Neuronal stem cell (in vitro differentiated cells): Measurements from ENCODE around the gene ARF1.
A peak's percentile ranks its signal among the peaks of the same experiment; 100 is the strongest.

Source experiments
- DNase-seq: peaks from one replicate; pipeline ENCODE4 v3.0.0-alpha.2; 2013; ENCODE audit warnings: low spot score
- H2AFZ ChIP-seq: one replicate; pipeline ENCODE4 v1.6.1; 2013; ENCODE audit warnings: mild to moderate bottlenecking, low read length, inconsistent platforms
- H2AK5ac ChIP-seq: 2 replicates; pipeline ENCODE4 v1.6.1; 2013; ENCODE audit warnings: low read depth, mild to moderate bottlenecking, inconsistent platforms, low read length, moderate library complexity, mixed read lengths
- H2BK120ac ChIP-seq: 2 replicates; pipeline ENCODE4 v1.6.1; 2013; ENCODE audit warnings: low read depth, mild to moderate bottlenecking, inconsistent platforms, low read length, moderate library complexity, mixed read lengths
- H2BK12ac ChIP-seq: one replicate; pipeline ENCODE4 v1.6.1; 2013; ENCODE audit warnings: low read length, inconsistent platforms
- H2BK15ac ChIP-seq: 2 replicates; pipeline ENCODE4 v1.6.1; 2013; ENCODE audit warnings: mild to moderate bottlenecking, low read length, inconsistent platforms, mixed read lengths
- H2BK5ac ChIP-seq: one replicate; pipeline ENCODE4 v1.6.1; 2013; ENCODE audit warnings: inconsistent platforms, mild to moderate bottlenecking, low read length, moderate library complexity
- H3K14ac ChIP-seq: one replicate; pipeline ENCODE4 v1.6.1; 2013; ENCODE audit warnings: low read length, inconsistent platforms
- H3K18ac ChIP-seq: 2 replicates; pipeline ENCODE4 v1.6.1; 2013; ENCODE audit warnings: low read length, inconsistent platforms
- H3K23ac ChIP-seq: 2 replicates; pipeline ENCODE4 v1.6.1; 2013; ENCODE audit warnings: low read depth, mild to moderate bottlenecking, mixed read lengths, low read length, inconsistent platforms; ENCODE audit not compliant: poor library complexity
- H3K27ac ChIP-seq: replicated peaks from 3 replicates; pipeline ENCODE4 v1.5.1; 2013; ENCODE audit warnings: low read length, inconsistent platforms
- H3K27me3 ChIP-seq, 3 experiments: 2 replicates each; pipeline ENCODE4 v1.6.1; 2013; ENCODE audit warnings: low read length in 3 of 3, mild to moderate bottlenecking in 2 of 3, inconsistent platforms in 1 of 3, low read depth in 1 of 3, mixed read lengths in 1 of 3, moderate library complexity in 1 of 3; ENCODE audit not compliant: control insufficient read depth in 3 of 3, insufficient read depth in 3 of 3
- H3K36me3 ChIP-seq, 2 donors: replicated peaks in 1 of 2; 2 replicates each; pipeline ENCODE4 v1.6.1; 2013; ENCODE audit warnings: low read length in 2 of 2; ENCODE audit not compliant: control insufficient read depth in 2 of 2, insufficient read depth in 2 of 2
- H3K4ac ChIP-seq: 2 replicates; pipeline ENCODE4 v1.6.1; 2013; ENCODE audit warnings: inconsistent platforms, mild to moderate bottlenecking, low read length, moderate library complexity
- H3K4me1 ChIP-seq, 2 donors: 1 replicate in 1 of 2; 2 replicates in 1 of 2; pipeline ENCODE4 v1.6.1; 2013; ENCODE audit warnings: low read length in 2 of 2, low read depth in 1 of 2; ENCODE audit not compliant: control insufficient read depth in 2 of 2, insufficient read depth in 1 of 2
- H3K4me2 ChIP-seq: one replicate; pipeline ENCODE4 v1.6.1; 2013; ENCODE audit warnings: mild to moderate bottlenecking, low read length, inconsistent platforms; ENCODE audit not compliant: insufficient read depth, poor library complexity, severe bottlenecking
- H3K4me3 ChIP-seq, 2 donors: 2 replicates each; pipeline ENCODE4 v1.5.1; 2013; ENCODE audit warnings: low read length in 2 of 2, mild to moderate bottlenecking in 2 of 2, inconsistent platforms in 1 of 2, moderate library complexity in 1 of 2
- H3K79me1 ChIP-seq: one replicate; pipeline ENCODE4 v1.6.1; 2013; ENCODE audit warnings: low read depth, mild to moderate bottlenecking, inconsistent platforms, low read length, moderate library complexity
- H3K9ac ChIP-seq: one replicate; pipeline ENCODE4 v1.6.1; 2013; ENCODE audit warnings: mild to moderate bottlenecking, low read depth, low read length, inconsistent platforms; ENCODE audit not compliant: poor library complexity
- H3K9me3 ChIP-seq, 2 donors: replicated peaks in 1 of 2; 2 replicates each; pipeline versions ENCODE3 to v1.6.1; 2013; ENCODE audit warnings: low read length in 2 of 2, mild to moderate bottlenecking in 2 of 2, inconsistent platforms in 1 of 2, low read depth in 1 of 2, mixed read lengths in 1 of 2, moderate library complexity in 1 of 2; ENCODE audit not compliant: control insufficient read depth in 2 of 2, insufficient read depth in 1 of 2
- H4K8ac ChIP-seq: one replicate; pipeline ENCODE4 v1.6.1; 2013; ENCODE audit warnings: low read depth, mild to moderate bottlenecking, inconsistent platforms, low read length, moderate library complexity
- H4K91ac ChIP-seq: one replicate; pipeline ENCODE4 v1.6.1; 2013; ENCODE audit warnings: low read length, low read depth, mild to moderate bottlenecking, inconsistent platforms; ENCODE audit not compliant: poor library complexity
- WGBS, 2 donors: extraction: QIAGEN DNeasy Blood & Tissue Kit; methylation state at CpG; one replicate each; pipeline ENCODE4 v1.1.7; 2013; ENCODE audit warnings: missing lambda C conversion rate in 2 of 2, mixed read lengths in 1 of 2; ENCODE audit not compliant: insufficient read length in 2 of 2, insufficient replicate concordance in 1 of 2; ENCODE audit errors: extremely low coverage in 2 of 2; 5-methylcytosine and 5-hydroxymethylcytosine counted together

ARF1 gene

GRCh38 chr1:228050571-228051231, 31.8 kb upstream of the ARF1 start:
- Histone ChIP-seq H3K9me3 (peaks cover 0 to 7% of the 10 kb centered on the region in 2 donors), H4K8ac (no peak overlapping the region), H3K9ac (peak overlapping the region; percentile 60), H3K23ac (peak overlapping the region; percentile 65), H2AK5ac (peak overlapping the region; percentile 95), H3K14ac (peak overlapping the region; percentile 82), H2AFZ (no peak overlapping the region), H2BK5ac (no peak overlapping the region), H3K4me1 (no peaks in the 10 kb centered on the region), H3K36me3 (peaks cover 0 to 1% of the 10 kb centered on the region in 2 donors), H3K79me1 (peaks cover 7% of the 10 kb centered on the region), H3K27ac (no peak overlapping the region), H2BK15ac (peak overlapping the region; percentile 57), H4K91ac (no peak overlapping the region), H2BK12ac (no peak overlapping the region), H3K4me2 (no peak overlapping the region), H3K27me3 (peaks cover 0 to 11% (median 7%) of the 10 kb centered on the region in 3 experiments), H3K4ac (peak overlapping the region; percentile 72), H3K4me3 (no peak overlapping the region), H2BK120ac (no peak overlapping the region), H3K18ac (peak overlapping the region; percentile 64)
- no peak for DNase-seq
- no CpG with 5 or more reads among the region's 30 CpGs for WGBS, 2 donors

GRCh38 chr1:228058172-228058948, 24.1 kb upstream of the ARF1 start:
- H3K4me1 ChIP-seq: peaks cover 0 to 3% of the 10 kb centered on the region in 2 donors
- H3K23ac ChIP-seq: no peak overlapping the region
- H3K27ac ChIP-seq: no peak overlapping the region
- no peak for DNase-seq
- H3K79me1 ChIP-seq: peaks cover 2% of the 10 kb centered on the region
- peaks cover 7 to 77% (median 55%) of the 10 kb centered on the region in 3 experiments for H3K27me3 ChIP-seq
- H3K4me2 ChIP-seq: no peak overlapping the region
- WGBS, 2 donors: no CpG with 5 or more reads among the region's 18 CpGs
- no peak overlapping the region for H4K91ac ChIP-seq
- H2AFZ ChIP-seq: peak overlapping the region; percentile 29
- H3K9me3 ChIP-seq: peaks cover 8 to 12% of the 10 kb centered on the region in 2 donors
- no peak overlapping the region for H4K8ac ChIP-seq
- H2BK15ac ChIP-seq: no peak overlapping the region
- no peak overlapping the region for H3K4me3 ChIP-seq
- H3K36me3 ChIP-seq: no peaks in the 10 kb centered on the region
- no peak overlapping the region for H2AK5ac ChIP-seq
- H3K14ac ChIP-seq: no peak overlapping the region
- no peak overlapping the region for H2BK12ac ChIP-seq
- H3K18ac ChIP-seq: peak overlapping the region; percentile 66
- H2BK5ac ChIP-seq: no peak overlapping the region
- no peak overlapping the region for H3K9ac ChIP-seq
- no peak overlapping the region for H2BK120ac ChIP-seq
- no peak overlapping the region for H3K4ac ChIP-seq

- Histone ChIP-seq H2AK5ac (peak overlapping the region; percentile 69), H3K4me1 (peaks cover 0 to 3% of the 10 kb centered on the region in 2 donors), H2BK5ac (no peak overlapping the region), H3K18ac (no peak overlapping the region), H2AFZ (peak overlapping the region; percentile 29), H3K79me1 (peaks cover 2% of the 10 kb centered on the region), H3K36me3 (no peaks in the 10 kb centered on the region), H3K9me3 (peaks cover 8 to 12% of the 10 kb centered on the region in 2 donors), H3K23ac (peak overlapping the region; percentile 92), H3K4me2 (no peak overlapping the region), H4K91ac (no peak overlapping the region), H3K27ac (no peak overlapping the region), H3K4me3 (peak overlapping the region in 1 of 2 donors; percentile 31), H3K4ac (no peak overlapping the region), H4K8ac (peak overlapping the region; percentile 31), H3K14ac (peak overlapping the region; percentile 15), H2BK12ac (peak overlapping the region; percentile 63), H2BK120ac (no peak overlapping the region), H2BK15ac (no peak overlapping the region), H3K27me3 (peaks cover 7 to 81% (median 52%) of the 10 kb centered on the region in 3 experiments), H3K9ac (peak overlapping the region; percentile 12)
- no CpG with 5 or more reads among the region's 66 CpGs for WGBS, 2 donors
- no peak for DNase-seq
Observed at GRCh38 chr1:228058949-228059633, 23.4 kb upstream of the ARF1 start.
